ENCODE measurements around the gene DGKI.

The DGKI gene

GRCh38 chr7:137642472-137642871 is 204.3 kb downstream of the DGKI start:
- DNase-seq: no peak

- DNase-seq: no peak
Observed at GRCh38 chr7:137642031-137642430, 204.7 kb downstream of the DGKI start.

GRCh38 chr7:137636376-137636775 is 210.4 kb downstream of the DGKI start:
- no peak for DNase-seq

GRCh38 chr7:137635874-137636273 is 210.9 kb downstream of the DGKI start:
- no peak for DNase-seq

- DNase-seq: no peak
Observed at GRCh38 chr7:137635132-137635531, 211.6 kb downstream of the DGKI start.

- DNase-seq: no peak
Observed at GRCh38 chr7:137634356-137634755, 212.4 kb downstream of the DGKI start.

GRCh38 chr7:137633133-137633532 is 213.6 kb downstream of the DGKI start:
- DNase-seq: no peak

- DNase-seq: no peak
Observed at GRCh38 chr7:137628216-137628615, 218.6 kb downstream of the DGKI start.

- peak; percentile 67 for DNase-seq
Observed at GRCh38 chr7:137626469-137627067, 220.2 kb downstream of the DGKI start.

- DNase-seq: no peak
Observed at GRCh38 chr7:137625197-137625596, 221.6 kb downstream of the DGKI start.

GRCh38 chr7:137619181-137619580 is 227.6 kb downstream of the DGKI start:
- no peak for DNase-seq

GRCh38 chr7:137618748-137619147 is 228.0 kb downstream of the DGKI start:
- no peak for DNase-seq

- no peak for DNase-seq
Observed at GRCh38 chr7:137613006-137613525, 233.7 kb downstream of the DGKI start.

- DNase-seq: no peak
Observed at GRCh38 chr7:137611606-137612005, 235.2 kb downstream of the DGKI start.

- no peak for DNase-seq
Observed at GRCh38 chr7:137609500-137609899, 237.3 kb downstream of the DGKI start.

GRCh38 chr7:137606061-137606674 is 240.6 kb downstream of the DGKI start:
- no peak for DNase-seq

GRCh38 chr7:137603043-137603442 is 243.7 kb downstream of the DGKI start:
- DNase-seq: no peak

GRCh38 chr7:137601642-137602041 is 245.1 kb downstream of the DGKI start:
- DNase-seq: no peak

- no peak for DNase-seq
Observed at GRCh38 chr7:137597856-137598255, 248.9 kb downstream of the DGKI start.

- DNase-seq: no peak
Observed at GRCh38 chr7:137593115-137593711, 253.6 kb downstream of the DGKI start.

GRCh38 chr7:137592232-137592896 is 254.4 kb downstream of the DGKI start:
- DNase-seq: peak; percentile 30

GRCh38 chr7:137591421-137591837 is 255.3 kb downstream of the DGKI start:
- no peak for DNase-seq

- DNase-seq: no peak
Observed at GRCh38 chr7:137590756-137591305, 255.9 kb downstream of the DGKI start.

Data from stimulated activated CD8-positive, alpha-beta memory T cell treated with anti-CD3 and anti-CD28 coated beads, Interleukin-4, amount 100 ng/mL, for 48 hours (primary cell).